H7 (cell line): Measurements from ENCODE around the gene CEBPA. TPM values are rescaled to one million over a fixed set of nuclear protein-coding genes. Genes with fewer than 3 reads are reported as not detected.

Experiments
- DNase-seq: peaks from one replicate; pipeline ENCODE4 v3.0.0; 2012
- H3K27me3 ChIP-seq: 2 replicates; pipeline ENCODE4 v1.6.0; 2011; ENCODE audit warnings: mild to moderate bottlenecking, low read length; ENCODE audit not compliant: control insufficient read depth, insufficient read depth
- H3K36me3 ChIP-seq: replicated peaks from 2 replicates; pipeline ENCODE4 v1.5.1; 2011; ENCODE audit warnings: low read length; ENCODE audit not compliant: control insufficient read depth, insufficient read depth
- H3K4me3 ChIP-seq: 2 replicates; pipeline ENCODE4 v1.5.1; 2011; ENCODE audit warnings: low read depth, mild to moderate bottlenecking, control low read depth, low read length, moderate library complexity; ENCODE audit not compliant: insufficient read depth
- total RNA-seq: library from RNA; depleted of rRNA; stranded (reverse); fragments of >200 nt; shearing (Covaris generic); gene quantifications from 2 replicates; pipeline ENCODE4 v1.2.3, GENCODE V29; 2014

The CEBPA gene
- total RNA-seq, 1 experiment from 2014 or later = 3.2 TPM

- Histone ChIP-seq H3K27me3 (no peaks in the 10 kb centered on the region), H3K4me3 (no peak overlapping the region), H3K36me3 (no peaks in the 10 kb centered on the region)
- DNase-seq = no peak
Observed at GRCh38 chr19:33312065-33312464, 9.7 kb upstream of the CEBPA start.

DNA sequence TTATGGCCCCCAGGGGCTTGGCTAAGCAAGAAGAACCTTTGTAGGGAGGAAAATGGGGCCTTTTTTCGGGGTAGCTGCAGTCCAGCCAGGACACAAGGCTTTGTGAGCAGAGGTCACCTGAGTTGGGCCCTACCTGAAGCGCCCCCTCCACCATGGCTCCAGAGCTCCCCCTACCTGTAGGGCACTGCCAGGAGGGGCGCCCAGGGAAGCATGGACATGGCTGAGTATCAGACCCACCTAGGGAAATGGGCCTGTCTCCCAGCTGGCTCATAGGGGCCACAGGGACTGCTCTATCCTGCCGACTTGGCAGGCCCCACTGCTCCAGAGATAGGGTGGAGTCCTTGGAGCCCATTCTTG, 9.0 kb upstream of the CEBPA start:
- Histone ChIP-seq H3K4me3 (no peak overlapping the region), H3K36me3 (no peaks in the 10 kb centered on the region), H3K27me3 (no peaks in the 10 kb centered on the region)
- peak; percentile 54 for DNase-seq

- Histone ChIP-seq H3K36me3 (no peaks in the 10 kb centered on the region), H3K4me3 (no peak overlapping the region), H3K27me3 (no peaks in the 10 kb centered on the region)
- DNase-seq = no peak
Observed at GRCh38 chr19:33310606-33311325, 8.4 kb upstream of the CEBPA start.

DNA sequence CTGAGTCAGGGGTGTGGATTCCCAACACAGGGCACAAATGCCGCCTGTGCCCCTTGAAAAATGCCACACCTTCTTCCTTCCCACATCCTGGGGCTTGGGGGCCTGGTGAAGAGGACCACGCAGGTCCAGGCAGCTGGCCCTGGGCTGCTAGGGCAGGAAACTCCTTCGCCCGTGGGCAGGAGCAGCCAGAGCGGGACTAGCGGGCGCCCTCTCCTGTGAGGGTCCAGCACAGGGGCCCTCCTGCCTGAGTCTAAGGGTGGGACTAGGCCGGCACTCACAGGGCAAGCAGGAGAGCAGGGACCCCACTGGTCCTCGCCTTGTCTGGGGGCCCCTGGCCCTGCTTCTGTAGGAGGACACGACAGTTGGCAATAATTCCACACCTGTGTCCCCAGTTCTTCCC, 7.5 kb upstream of the CEBPA start:
- Histone ChIP-seq H3K4me3 (no peak overlapping the region), H3K36me3 (no peaks in the 10 kb centered on the region), H3K27me3 (no peaks in the 10 kb centered on the region)
- DNase-seq = no peak

GRCh38 chr19:33306853-33307792, 4.8 kb upstream of the CEBPA start:
- Histone ChIP-seq H3K36me3 (no peaks in the 10 kb centered on the region), H3K4me3 (no peak overlapping the region), H3K27me3 (peaks cover 17% of the 10 kb centered on the region)
- DNase-seq = no peak

DNA sequence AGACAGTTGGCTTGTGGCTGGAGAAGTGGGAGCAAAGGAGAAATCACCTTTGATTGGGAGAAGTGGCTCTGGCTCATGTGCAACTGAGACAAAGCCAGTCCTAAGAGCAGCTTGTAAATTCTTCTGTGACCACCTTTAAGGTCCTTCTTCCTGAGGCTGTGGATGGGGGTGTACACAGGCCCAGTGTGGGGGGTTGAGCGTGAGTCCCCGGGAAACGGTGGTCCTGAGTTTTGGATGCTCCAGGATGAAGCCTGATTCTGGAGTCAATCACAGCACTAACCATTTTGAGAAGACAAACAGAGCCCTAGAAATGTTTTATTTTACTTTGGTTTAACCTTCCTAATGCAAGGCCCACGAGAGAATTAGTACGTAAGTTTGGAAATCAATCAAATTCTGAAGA, 3.9 kb upstream of the CEBPA start:
- Histone ChIP-seq H3K27me3 (peaks cover 25% of the 10 kb centered on the region), H3K4me3 (no peak overlapping the region), H3K36me3 (no peaks in the 10 kb centered on the region)
- no peak for DNase-seq

GRCh38 chr19:33304760-33305647, 2.7 kb upstream of the CEBPA start:
- Histone ChIP-seq H3K4me3 (no peak overlapping the region), H3K27me3 (peaks cover 37% of the 10 kb centered on the region), H3K36me3 (no peaks in the 10 kb centered on the region)
- DNase-seq = peak; percentile 52

- Histone ChIP-seq H3K27me3 (peaks cover 42% of the 10 kb centered on the region), H3K36me3 (no peaks in the 10 kb centered on the region), H3K4me3 (no peak overlapping the region)
- DNase-seq = peak; percentile 53
Observed at GRCh38 chr19:33304371-33304759, 2.0 kb upstream of the CEBPA start.

- H3K27me3 ChIP-seq = peaks cover 44% of the 10 kb centered on the region
Observed at GRCh38 chr19:33303791-33304345, 1.5 kb upstream of the CEBPA start.

DNA sequence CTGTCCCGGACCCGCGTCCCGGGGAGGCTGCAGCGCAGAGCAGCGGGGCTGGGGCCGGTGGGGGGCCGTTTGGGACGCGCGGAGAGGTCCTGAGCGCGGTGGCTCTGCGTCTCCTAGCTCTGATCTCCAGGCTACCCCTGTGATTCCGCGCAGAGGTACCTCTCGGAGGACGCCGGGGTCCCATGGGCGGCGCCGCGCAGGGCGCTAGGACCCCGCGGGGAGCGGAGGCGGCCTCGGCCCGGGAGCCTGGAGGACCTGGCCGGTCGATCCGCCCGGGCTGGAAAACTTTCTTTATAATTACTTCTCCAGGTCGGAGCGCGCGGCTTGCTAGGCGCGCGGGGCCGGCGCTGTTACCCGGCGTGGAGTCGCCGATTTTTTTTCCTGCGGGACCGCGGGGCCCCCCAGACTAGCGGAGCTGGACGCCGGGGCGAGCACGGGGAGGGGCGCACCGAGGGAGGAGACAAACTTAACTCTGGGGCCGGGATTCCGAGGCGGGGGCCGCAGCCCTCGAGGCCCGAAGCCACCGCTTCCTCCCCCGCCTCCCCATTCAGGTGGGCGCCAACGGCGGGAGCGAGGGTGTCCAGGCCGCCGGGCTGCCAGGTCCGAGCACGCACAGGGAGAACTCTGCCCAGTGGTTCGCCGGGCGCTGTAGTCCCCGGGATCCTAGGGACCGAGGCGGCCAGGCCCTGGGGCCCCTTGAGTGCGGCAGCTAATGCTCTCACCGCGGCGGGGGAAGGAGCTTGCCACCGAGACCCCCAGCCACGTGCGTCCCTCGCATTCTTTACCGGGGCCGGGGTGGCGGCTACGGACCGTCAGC, 848 bp upstream of the CEBPA start:
- Histone ChIP-seq H3K27me3 (peaks cover 44% of the 10 kb centered on the region), H3K4me3 (peak overlapping the region; percentile 77), H3K36me3 (no peaks in the 10 kb centered on the region)
- DNase-seq = peak; percentile 89

More at GRCh38 chr19:33303791-33304345, 1.5 kb upstream of the CEBPA start:
- Histone ChIP-seq H3K4me3 (peak overlapping the region; percentile 77), H3K36me3 (no peaks in the 10 kb centered on the region)
- no peak for DNase-seq

GRCh38 chr19:33301900-33302174, 497 bp downstream of the CEBPA start:
- Histone ChIP-seq H3K36me3 (no peaks in the 10 kb centered on the region), H3K27me3 (peaks cover 44% of the 10 kb centered on the region), H3K4me3 (peak overlapping the region; percentile 46)
- DNase-seq = no peak

GRCh38 chr19:33301144-33301899, 1.0 kb downstream of the CEBPA start:
- Histone ChIP-seq H3K36me3 (no peaks in the 10 kb centered on the region), H3K4me3 (peak overlapping the region; percentile 37), H3K27me3 (peaks cover 44% of the 10 kb centered on the region)
- peak; percentile 81 for DNase-seq

DNA sequence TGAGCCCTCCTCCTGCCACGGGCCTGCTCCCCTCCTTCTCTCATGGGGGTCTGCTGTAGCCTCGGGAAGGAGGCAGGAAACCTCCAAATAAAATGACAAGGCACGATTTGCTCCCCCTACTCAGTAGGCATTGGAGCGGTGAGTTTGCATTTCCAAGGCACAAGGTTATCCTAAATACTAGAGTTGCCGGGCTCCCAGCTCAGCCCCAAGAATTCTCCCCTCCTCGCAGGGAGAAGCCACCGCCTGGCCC, 1.5 kb downstream of the CEBPA start:
- no peak for DNase-seq
- Histone ChIP-seq H3K36me3 (no peaks in the 10 kb centered on the region), H3K4me3 (peak overlapping the region; percentile 37), H3K27me3 (peaks cover 44% of the 10 kb centered on the region)
